Measurements from ENCODE around the gene DIPK1A. TPM values are rescaled to one million over a fixed set of nuclear protein-coding genes. Genes with fewer than 3 reads are reported as not detected.
A peak's percentile ranks its signal among the peaks of the same experiment; 100 is the strongest.

Gene DIPK1A
- total RNA-seq, 1 experiment from 2014 or later, result 1.0 TPM

DNA sequence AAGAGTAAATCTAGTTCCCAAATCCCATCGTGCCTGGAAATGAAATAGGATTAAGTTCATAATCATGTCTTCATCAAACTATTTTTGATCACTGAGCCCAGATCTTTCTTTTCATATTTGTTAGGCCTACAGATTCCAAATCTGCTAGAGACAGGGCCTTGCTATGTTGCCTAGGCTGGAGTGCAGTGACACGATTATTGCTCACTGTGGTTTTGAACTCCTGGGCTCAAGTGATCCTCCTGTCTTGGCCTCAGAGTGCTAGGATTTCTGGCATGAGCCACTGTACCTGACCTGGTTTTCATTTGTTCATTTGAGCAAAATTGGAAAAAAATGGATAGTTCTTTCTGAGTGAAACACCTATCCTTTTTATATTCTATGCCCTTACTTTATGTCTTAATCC is 28.0 kb upstream of the DIPK1A start:
- Histone ChIP-seq H3K79me2 (ENCODE audit: low read length) (no peaks in the 10 kb centered on the region), H3K9ac (ENCODE audit: low read length) (no peak overlapping the region), H4K20me1 (ENCODE audit: low read length) (no peaks in the 10 kb centered on the region), H3K36me3 (ENCODE audit: low read depth, low read length) (no peaks in the 10 kb centered on the region), H3K4me2 (ENCODE audit: low read length) (no peak overlapping the region), H3F3A (ENCODE audit: low read length, unreplicated experiment) (no peaks in the 10 kb centered on the region), H3K27me3 (ENCODE audit: low read length) (no peaks in the 10 kb centered on the region), H3K27ac (ENCODE audit: low read length) (no peak overlapping the region), H3K9me2 (replicated peaks; ENCODE audit: low read length) (no peaks in the 10 kb centered on the region), H3K9me3 (ENCODE audit: low read length) (no peaks in the 10 kb centered on the region), H2AFZ (ENCODE audit: low read length) (no peak overlapping the region), H3K4me1 (ENCODE audit: insufficient read depth, low read length) (peaks cover 12% of the 10 kb centered on the region), H3K4me3 (ENCODE audit: low read length) (no peak overlapping the region)
- ChIA-PET POLR2A (ENCODE audit: unreplicated experiment) (no interaction called here), CTCF (no interaction called here)
- peak; percentile 16 for DNase-seq
- intact Hi-C loops (cut with micrococcal nuclease), result no loop called here
- TF ChIP-seq EZH2 (IDR thresholded peaks at IDR 0.05; ENCODE audit: low read length, unreplicated experiment) (no peak), EZH2phosphoT487 (IDR thresholded peaks at IDR 0.05; ENCODE audit: borderline replicate concordance, low read length) (no peak)
- TF ChIP-seq, protein P1, sequence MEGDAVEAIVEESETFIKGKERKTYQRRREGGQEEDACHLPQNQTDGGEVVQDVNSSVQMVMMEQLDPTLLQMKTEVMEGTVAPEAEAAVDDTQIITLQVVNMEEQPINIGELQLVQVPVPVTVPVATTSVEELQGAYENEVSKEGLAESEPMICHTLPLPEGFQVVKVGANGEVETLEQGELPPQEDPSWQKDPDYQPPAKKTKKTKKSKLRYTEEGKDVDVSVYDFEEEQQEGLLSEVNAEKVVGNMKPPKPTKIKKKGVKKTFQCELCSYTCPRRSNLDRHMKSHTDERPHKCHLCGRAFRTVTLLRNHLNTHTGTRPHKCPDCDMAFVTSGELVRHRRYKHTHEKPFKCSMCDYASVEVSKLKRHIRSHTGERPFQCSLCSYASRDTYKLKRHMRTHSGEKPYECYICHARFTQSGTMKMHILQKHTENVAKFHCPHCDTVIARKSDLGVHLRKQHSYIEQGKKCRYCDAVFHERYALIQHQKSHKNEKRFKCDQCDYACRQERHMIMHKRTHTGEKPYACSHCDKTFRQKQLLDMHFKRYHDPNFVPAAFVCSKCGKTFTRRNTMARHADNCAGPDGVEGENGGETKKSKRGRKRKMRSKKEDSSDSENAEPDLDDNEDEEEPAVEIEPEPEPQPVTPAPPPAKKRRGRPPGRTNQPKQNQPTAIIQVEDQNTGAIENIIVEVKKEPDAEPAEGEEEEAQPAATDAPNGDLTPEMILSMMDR (conservative IDR thresholded peaks at IDR 0.05; ENCODE audit: low read depth, low read length), result no peak
- no peak for ATAC-seq
- no TSS peak for BruUV-seq (replicated peaks)

DNA sequence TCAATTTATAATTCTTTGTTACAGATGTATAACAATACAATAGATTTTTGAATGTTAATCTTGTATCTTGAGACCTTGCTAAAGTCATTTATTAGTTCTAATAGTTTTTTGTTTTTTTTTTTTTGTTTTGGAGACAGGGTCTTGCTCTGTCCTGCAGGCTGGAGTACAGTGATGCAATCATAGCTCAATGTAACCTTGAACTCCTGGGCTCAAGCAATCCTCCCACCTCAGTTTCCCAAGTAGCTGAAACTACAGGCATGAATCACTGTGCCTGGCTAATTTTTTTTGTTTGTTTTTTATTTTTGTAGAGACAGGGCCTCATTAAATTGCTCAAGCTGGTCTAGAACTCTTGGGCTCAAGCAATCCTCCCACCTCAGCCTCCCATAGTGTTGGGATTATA is 26.2 kb upstream of the DIPK1A start:
- TF ChIP-seq, protein P1 (conservative IDR thresholded peaks at IDR 0.05; ENCODE audit: low read depth, low read length), result no peak
- TF ChIP-seq EZH2phosphoT487 (IDR thresholded peaks at IDR 0.05; ENCODE audit: borderline replicate concordance, low read length) (no peak), EZH2 (IDR thresholded peaks at IDR 0.05; ENCODE audit: low read length, unreplicated experiment) (no peak)
- Histone ChIP-seq H3K4me3 (ENCODE audit: low read length) (no peak overlapping the region), H3K4me2 (ENCODE audit: low read length) (no peak overlapping the region), H3K79me2 (ENCODE audit: low read length) (no peaks in the 10 kb centered on the region), H2AFZ (ENCODE audit: low read length) (no peak overlapping the region), H3K27ac (ENCODE audit: low read length) (no peak overlapping the region), H3K9me2 (replicated peaks; ENCODE audit: low read length) (no peaks in the 10 kb centered on the region), H3K27me3 (ENCODE audit: low read length) (no peaks in the 10 kb centered on the region), H3K36me3 (ENCODE audit: low read depth, low read length) (no peaks in the 10 kb centered on the region), H3F3A (ENCODE audit: low read length, unreplicated experiment) (no peaks in the 10 kb centered on the region), H4K20me1 (ENCODE audit: low read length) (no peaks in the 10 kb centered on the region), H3K9me3 (ENCODE audit: low read length) (no peaks in the 10 kb centered on the region), H3K4me1 (ENCODE audit: insufficient read depth, low read length) (peaks cover 12% of the 10 kb centered on the region), H3K9ac (ENCODE audit: low read length) (no peak overlapping the region)
- CTCF ChIA-PET, result interaction anchor here (0.7 kb wide), 2 partner anchors 38 to 152 kb away, joined by 3 read pairs; no protein-coding TSS in a partner anchor
- BruUV-seq (replicated peaks), result no TSS peak
- intact Hi-C loops (cut with micrococcal nuclease), result no loop called here
- DNase-seq, result no peak
- no peak for ATAC-seq
- POLR2A ChIA-PET (ENCODE audit: unreplicated experiment), result no interaction called here

DNA sequence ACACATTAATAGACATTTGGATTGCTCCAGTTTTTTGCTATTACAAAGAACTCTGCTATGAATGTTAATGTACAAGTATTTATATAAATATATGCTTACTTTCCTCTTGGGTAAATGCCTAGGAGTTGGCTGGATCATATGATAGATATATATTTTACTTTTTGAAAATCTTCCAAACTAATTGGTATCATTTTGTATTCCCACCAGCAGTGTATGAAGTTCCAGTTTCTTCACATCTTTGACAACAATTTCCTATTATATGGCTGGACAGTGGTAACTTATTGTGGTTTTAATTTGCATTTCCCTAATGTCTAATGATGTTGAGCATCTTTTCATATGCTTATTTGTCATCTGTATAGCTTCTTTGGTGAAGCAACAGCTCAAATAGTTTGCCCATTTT is 23.8 kb upstream of the DIPK1A start:
- DNase-seq, result no peak
- no peak overlapping the region for H3K4me2 ChIP-seq (ENCODE audit: low read length)
- CTCF ChIA-PET, result no interaction called here
- no peak overlapping the region for H3K27ac ChIP-seq (ENCODE audit: low read length)
- no peaks in the 10 kb centered on the region for H3K9me2 ChIP-seq (replicated peaks; ENCODE audit: low read length)
- peaks cover 10% of the 10 kb centered on the region for H3K4me1 ChIP-seq (ENCODE audit: insufficient read depth, low read length)
- POLR2A ChIA-PET (ENCODE audit: unreplicated experiment), result no interaction called here
- H4K20me1 ChIP-seq (ENCODE audit: low read length), result no peaks in the 10 kb centered on the region
- H2AFZ ChIP-seq (ENCODE audit: low read length), result no peak overlapping the region
- no peaks in the 10 kb centered on the region for H3K36me3 ChIP-seq (ENCODE audit: low read depth, low read length)
- no peak overlapping the region for H3K4me3 ChIP-seq (ENCODE audit: low read length)
- no peak for ATAC-seq
- intact Hi-C loops (cut with micrococcal nuclease), result no loop called here
- TF ChIP-seq EZH2phosphoT487 (IDR thresholded peaks at IDR 0.05; ENCODE audit: borderline replicate concordance, low read length), result no peak
- TF ChIP-seq, protein P1 (conservative IDR thresholded peaks at IDR 0.05; ENCODE audit: low read depth, low read length), result no peak
- TF ChIP-seq EZH2 (IDR thresholded peaks at IDR 0.05; ENCODE audit: low read length, unreplicated experiment), result no peak
- no peaks in the 10 kb centered on the region for H3K27me3 ChIP-seq (ENCODE audit: low read length)
- no TSS peak for BruUV-seq (replicated peaks)
- no peaks in the 10 kb centered on the region for H3F3A ChIP-seq (ENCODE audit: low read length, unreplicated experiment)
- no peaks in the 10 kb centered on the region for H3K79me2 ChIP-seq (ENCODE audit: low read length)
- H3K9me3 ChIP-seq (ENCODE audit: low read length), result no peaks in the 10 kb centered on the region
- H3K9ac ChIP-seq (ENCODE audit: low read length), result no peak overlapping the region
